GM12878 (cell line): ENCODE data around the gene PTPRS. TPM values are rescaled to one million over a fixed set of nuclear protein-coding genes. Genes with fewer than 3 reads are reported as not detected.

Source experiments
- ATAC-seq: fragments of 200-7000 bp; cut with Tn5 transposase; 3 replicates; pipeline ENCODE4 v1.9.1; 2020; ENCODE audit warnings: mild to moderate bottlenecking, moderate library complexity
- BruUV-seq: library from RNA; stranded (reverse); fragments of 400-500 nt; replicated peaks from 2 replicates; lab custom pipeline; 2021; lab: Mats Ljungman, UMichigan
- CTCF ChIA-PET: fragments of 300-600 bp; sonication (Branson Sonifier 250); formaldehyde crosslinking; extraction: SDS; loops from one replicate; lab custom pipeline; 2021; ENCODE audit warnings: inconsistent platforms; lab: Yijun Ruan, JAX
- POLR2A ChIA-PET: fragments of 350-600 bp; formaldehyde crosslinking; extraction: SDS; loops from one replicate; lab custom pipeline; 2021; ENCODE audit warnings: inconsistent platforms; lab: Charles Lee
- RAD21 ChIA-PET: fragments of 300-600 bp; sonication (Branson Sonifier 250); formaldehyde crosslinking; loops from one replicate; lab custom pipeline; 2023; ENCODE audit warnings: antibody characterized with exemption; ENCODE audit not compliant: unreplicated experiment; lab: Charles Lee
- SMC1A ChIA-PET: fragments of 300-600 bp; sonication (Branson Sonifier 250); formaldehyde crosslinking; loops from one replicate; lab custom pipeline; 2023; ENCODE audit not compliant: unreplicated experiment, uncharacterized antibody; lab: Charles Lee
- DNase-seq: peaks from one replicate; pipeline ENCODE4 v3.0.0-alpha.2; 2011; ENCODE audit warnings: low read depth, low spot score
- FAIRE-seq: peaks from 3 replicates; lab custom pipeline; 2011; peaks lifted over from hg19 to GRCh38; lab: Jason Lieb, UNC
- H2AFZ ChIP-seq: 2 replicates; pipeline ENCODE4 v1.6.0; 2011; ENCODE audit warnings: low read depth, low read length, control low read depth; ENCODE audit not compliant: control insufficient read depth
- H3K27ac ChIP-seq: 2 replicates; pipeline ENCODE4 v1.5.1; 2011; ENCODE audit warnings: control low read depth; ENCODE audit not compliant: control insufficient read depth, insufficient read depth
- H3K27me3 ChIP-seq, 2 experiments: replicated peaks in 1 of 2; 2 replicates each; pipeline versions ENCODE4 v1.6.0 to v1.6.1; 2011; ENCODE audit warnings: low read length in 1 of 2; ENCODE audit not compliant: control insufficient read depth in 2 of 2, insufficient read depth in 2 of 2
- H3K36me3 ChIP-seq, 2 experiments: 2 replicates each; pipeline ENCODE4 v1.5.1; 2011; ENCODE audit warnings: low read length in 1 of 2; ENCODE audit not compliant: control insufficient read depth in 2 of 2, insufficient read depth in 2 of 2
- H3K4me1 ChIP-seq: 2 replicates; pipeline ENCODE4 v1.6.1; 2011; ENCODE audit warnings: mild to moderate bottlenecking, low read length, moderate library complexity, mixed read lengths; ENCODE audit not compliant: control insufficient read depth, insufficient read depth
- H3K4me2 ChIP-seq: 2 replicates; pipeline ENCODE4 v1.6.0; 2011; ENCODE audit warnings: control low read depth; ENCODE audit not compliant: control insufficient read depth, insufficient read depth
- H3K4me3 ChIP-seq: fragments of 200-600 bp; sonication (generic); 2 replicates; pipeline ENCODE4 v1.5.1; 2016
- H3K79me2 ChIP-seq: 2 replicates; pipeline ENCODE4 v1.6.0; 2011; ENCODE audit warnings: low read length; ENCODE audit not compliant: control insufficient read depth, insufficient read depth
- H3K9ac ChIP-seq: 2 replicates; pipeline ENCODE4 v1.8.0; 2011; ENCODE audit warnings: low read length, control low read depth, mixed read lengths; ENCODE audit not compliant: control insufficient read depth, insufficient read depth
- H3K9me3 ChIP-seq: replicated peaks from 3 replicates; pipeline ENCODE4 v1.5.1; 2011; ENCODE audit warnings: mild to moderate bottlenecking, low read length; ENCODE audit not compliant: control insufficient read depth, insufficient read depth
- H4K20me1 ChIP-seq: 2 replicates; pipeline ENCODE4 v1.6.0; 2011; ENCODE audit not compliant: control insufficient read depth, insufficient read depth
- EP300 ChIP-seq, 2 experiments: fragments of 150-350 bp in 1 of 2; IDR thresholded peaks; 2 replicates each; pipeline ENCODE4 v1.6.1; 2011 to 2012; ENCODE audit warnings: low read depth in 2 of 2, low read length in 2 of 2, borderline replicate concordance in 1 of 2, improper control_type of control experiment in 1 of 2, inconsistent platforms in 1 of 2; ENCODE audit not compliant: control insufficient read depth in 1 of 2
- IKZF2 ChIP-seq, 2 experiments: fragments of 450-650 bp; IDR thresholded peaks; 2 replicates each; pipeline ENCODE4 v1.6.1; 2017; ENCODE audit warnings: mild to moderate bottlenecking in 2 of 2, moderate library complexity in 2 of 2
- MTA3 ChIP-seq: IDR thresholded peaks from 2 replicates; pipeline ENCODE4 v1.6.1; 2012; ENCODE audit warnings: low read length, inconsistent platforms, borderline replicate concordance
- NR2F1 ChIP-seq: fragments of 450-650 bp; conservative IDR thresholded peaks from 2 replicates; pipeline ENCODE4 v1.6.1; 2017; ENCODE audit warnings: mild to moderate bottlenecking
- RAD21 ChIP-seq: IDR thresholded peaks from 2 replicates; pipeline ENCODE4 v1.6.1; 2011; ENCODE audit warnings: mild to moderate bottlenecking, low read depth, low read length, moderate library complexity; ENCODE audit not compliant: insufficient read depth
- RUNX3 ChIP-seq: IDR thresholded peaks from 2 replicates; pipeline ENCODE4 v1.6.1; 2012; ENCODE audit warnings: low read length, inconsistent platforms
- SIN3A ChIP-seq: IDR thresholded peaks from 2 replicates; pipeline ENCODE4 v1.6.1; 2012; ENCODE audit warnings: low read depth, low read length, improper control_type of control experiment
- SMAD5 ChIP-seq: IDR thresholded peaks from 2 replicates; pipeline ENCODE4 v1.6.1; 2016; ENCODE audit warnings: antibody characterized with exemption, low read depth
- SPI1 ChIP-seq: IDR thresholded peaks from 2 replicates; pipeline ENCODE4 v1.6.1; 2011; ENCODE audit warnings: low read depth, mild to moderate bottlenecking, low read length, moderate library complexity, borderline replicate concordance; ENCODE audit not compliant: insufficient read depth
- TCF12 ChIP-seq: IDR thresholded peaks from 2 replicates; pipeline ENCODE4 v1.6.1; 2011; ENCODE audit warnings: low read depth, mild to moderate bottlenecking, low read length
- ZNF384 ChIP-seq: IDR thresholded peaks from 2 replicates; pipeline ENCODE4 v1.6.1; 2012; ENCODE audit warnings: low read depth, mild to moderate bottlenecking, low read length, improper control_type of control experiment, borderline replicate concordance
- WGBS: methylation state at CpG from one replicate; pipeline ENCODE4 v1.1.6; 2016; ENCODE audit warnings: low lambda C conversion rate; ENCODE audit not compliant: insufficient replicate concordance, insufficient coverage; ENCODE audit errors: missing lambda C conversion rate; 5-methylcytosine and 5-hydroxymethylcytosine counted together
- in situ Hi-C: fragments of 300-500 bp; cut with MboI; formaldehyde crosslinking; loops from 9 replicates; pipeline ENCODE4 v1.14.3; 2018; ENCODE audit warnings: mixed read lengths
- intact Hi-C: fragments of 100-400 bp; cut with micrococcal nuclease; formaldehyde crosslinking; loops from one replicate; pipeline ENCODE4 v1.14.2; 2022; ENCODE audit not compliant: unreplicated experiment
- polyA plus RNA-seq, 11 experiments: library from polyadenylated mRNA; depleted of rRNA in 4 of 11; unstranded in 6 of 11; stranded (reverse) in 5 of 11; fragments of >200 nt; fragmentation: Nextera tagmentation in 4 of 11; fragmentation: Illumina TruSeq in 1 of 11; extraction: Ambion mirVana in 4 of 11; extraction: Trizol in 1 of 11; gene quantifications; 1 replicate in 1 of 11; 2 replicates in 10 of 11; pipeline versions ENCODE4 v1.2.1 to v1.2.3, GENCODE V29; 2011 to 2016; ENCODE audit warnings: inconsistent platforms in 2 of 11, missing spikeins in 2 of 11, low read depth in 1 of 11
- total RNA-seq, 4 experiments: library from RNA; depleted of rRNA in 3 of 4; stranded (reverse); fragments of >200 nt in 3 of 4; fragmentation: Illumina TruSeq in 1 of 4; extraction: Trizol in 1 of 4; gene quantifications; 2 replicates each; pipeline versions ENCODE4 v1.2.1 to v1.2.3, GENCODE V29; 2013 to 2021
- TF ChIP-seq, protein P1 (sequence below): fragments of 450-650 bp; conservative IDR thresholded peaks from 2 replicates; pipeline ENCODE4 v1.6.1; 2017; ENCODE audit warnings: mild to moderate bottlenecking, moderate library complexity

PTPRS gene
- total and polyA plus RNA-seq, 10 of the 15 experiments (the other 5 are each of a cell fraction or from before 2014, with no cell fraction given): 0.09 to 32.1 (median 0.71) TPM

DNA sequence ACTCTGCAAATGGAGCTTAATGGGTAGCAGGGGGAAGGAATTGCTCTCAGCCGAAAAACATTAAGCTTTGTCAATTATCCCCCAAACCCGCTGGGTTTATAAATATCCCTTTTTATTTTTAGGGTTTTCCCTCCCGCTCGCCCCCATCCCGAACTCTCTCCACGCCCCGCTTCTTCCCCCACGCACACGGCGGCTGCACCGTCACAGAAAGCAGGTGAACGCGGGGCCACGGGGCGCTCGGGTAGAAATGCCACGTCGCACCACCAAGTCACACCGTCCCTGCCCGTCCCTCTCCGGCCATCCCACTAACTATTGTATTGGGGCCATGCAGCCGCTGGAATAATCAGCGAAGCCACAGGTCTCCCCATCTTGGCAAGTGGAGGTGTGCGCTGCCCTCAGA is 3.5 kb downstream of the PTPRS start:
- no TSS peak for BruUV-seq
- peaks cover 2 to 9% of the 10 kb centered on the region in 2 experiments; a peak in 2 of 4 replicates for H3K27me3 ChIP-seq
- TF ChIP-seq MTA3 (no peak), SMAD5 (no peak), NR2F1 (no peak)
- TF ChIP-seq, all 136 proteins: peak for 0
- RAD21 ChIA-PET: interaction anchor here (1.8 to 6.8 kb wide), 2 partner anchors 15 to 110 kb away, joined by 4 to 58 read pairs; no protein-coding TSS in a partner anchor
- SMC1A ChIA-PET: interaction anchor here (1.0 to 2.6 kb wide), 6 partner anchors 10 to 121 kb away, joined by 3 to 15 read pairs (median 4); no protein-coding TSS in a partner anchor
- Histone ChIP-seq H3K4me1 (peaks cover 23% of the 10 kb centered on the region), H3K36me3 (no peaks in the 10 kb centered on the region), H3K9me3 (no peaks in the 10 kb centered on the region), H3K4me2 (no peak overlapping the region), H3K4me3 (no peak overlapping the region), H3K79me2 (no peaks in the 10 kb centered on the region), H3K9ac (no peak overlapping the region), H3K27ac (no peak overlapping the region), H4K20me1 (no peaks in the 10 kb centered on the region), H2AFZ (no peak overlapping the region)
- WGBS: 67% methylated on average over 16 of the region's 24 CpGs
- no peak for FAIRE-seq
- in situ Hi-C loops: no loop called here
- no peak for ATAC-seq
- POLR2A ChIA-PET: interaction anchor here (1.0 to 4.2 kb wide), 3 partner anchors 9 to 60 kb away, joined by 4 to 18 read pairs (median 5); no protein-coding TSS in a partner anchor
- intact Hi-C loops: loop anchor here (10.0 kb wide), 1 partner anchor 52 kb away; no protein-coding TSS in a partner anchor
- CTCF ChIA-PET: interaction anchor here (0.6 to 8.6 kb wide), 7 partner anchors 13 to 158 kb away, joined by 3 to 62 read pairs (median 4); no protein-coding TSS in a partner anchor
- DNase-seq: no peak

DNA sequence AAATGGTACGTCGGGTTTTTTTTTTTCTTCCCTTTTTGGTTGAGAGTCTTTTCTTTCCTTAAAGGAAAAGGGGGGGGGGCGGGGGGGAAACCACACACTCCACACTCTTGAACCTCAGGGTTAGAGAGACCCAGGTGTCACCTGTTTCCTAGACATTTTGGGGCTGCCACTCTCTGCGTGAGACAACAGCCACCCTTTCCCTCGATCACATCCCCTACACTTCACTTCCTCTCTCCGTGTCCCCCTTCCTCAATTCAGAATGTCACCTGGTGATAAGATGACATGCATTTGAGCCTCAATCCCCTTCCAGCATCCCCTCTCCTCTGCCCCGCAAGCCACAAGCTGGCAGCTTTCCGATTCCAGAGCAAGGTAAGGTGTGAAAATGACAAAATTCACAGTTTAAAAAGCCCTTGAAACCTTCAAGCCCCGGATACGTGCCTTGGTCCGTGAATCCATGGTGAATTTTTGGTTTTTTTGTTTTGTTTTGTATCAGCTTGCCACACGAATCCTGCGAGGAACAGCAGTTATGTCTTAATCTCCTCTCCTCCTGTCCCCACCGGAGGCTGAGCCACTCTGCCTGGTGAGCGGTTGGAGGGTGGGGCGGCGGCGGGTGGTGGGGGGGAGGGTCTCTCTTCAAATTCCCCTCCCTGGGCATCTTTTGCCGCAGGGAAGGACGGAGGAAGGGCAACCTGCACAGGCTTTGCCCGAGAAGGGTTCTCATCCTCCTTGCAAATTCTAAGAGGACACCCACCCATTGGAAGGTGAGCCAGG is 4.2 kb downstream of the PTPRS start:
- no peak overlapping the region for H2AFZ ChIP-seq
- peaks cover 2 to 9% of the 10 kb centered on the region in 2 experiments; a peak in 2 of 4 replicates for H3K27me3 ChIP-seq
- no TSS peak for BruUV-seq
- intact Hi-C loops: loop anchor here (10.0 kb wide), 1 partner anchor 52 kb away; no protein-coding TSS in a partner anchor
- RAD21 ChIA-PET: interaction anchor here (1.8 to 6.8 kb wide), 2 partner anchors 14 to 110 kb away, joined by 4 to 58 read pairs; no protein-coding TSS in a partner anchor
- no peak overlapping the region for H3K4me2 ChIP-seq
- no peak for DNase-seq
- TF ChIP-seq TCF12: 0 out of 2 replicates have a peak, but pooled peaks have one; percentile 35
- TF ChIP-seq, protein P1, sequence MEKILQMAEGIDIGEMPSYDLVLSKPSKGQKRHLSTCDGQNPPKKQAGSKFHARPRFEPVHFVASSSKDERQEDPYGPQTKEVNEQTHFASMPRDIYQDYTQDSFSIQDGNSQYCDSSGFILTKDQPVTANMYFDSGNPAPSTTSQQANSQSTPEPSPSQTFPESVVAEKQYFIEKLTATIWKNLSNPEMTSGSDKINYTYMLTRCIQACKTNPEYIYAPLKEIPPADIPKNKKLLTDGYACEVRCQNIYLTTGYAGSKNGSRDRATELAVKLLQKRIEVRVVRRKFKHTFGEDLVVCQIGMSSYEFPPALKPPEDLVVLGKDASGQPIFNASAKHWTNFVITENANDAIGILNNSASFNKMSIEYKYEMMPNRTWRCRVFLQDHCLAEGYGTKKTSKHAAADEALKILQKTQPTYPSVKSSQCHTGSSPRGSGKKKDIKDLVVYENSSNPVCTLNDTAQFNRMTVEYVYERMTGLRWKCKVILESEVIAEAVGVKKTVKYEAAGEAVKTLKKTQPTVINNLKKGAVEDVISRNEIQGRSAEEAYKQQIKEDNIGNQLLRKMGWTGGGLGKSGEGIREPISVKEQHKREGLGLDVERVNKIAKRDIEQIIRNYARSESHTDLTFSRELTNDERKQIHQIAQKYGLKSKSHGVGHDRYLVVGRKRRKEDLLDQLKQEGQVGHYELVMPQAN: no peak
- peak in 1 of 2 experiments; percentile 35; a peak in 2 of 4 replicates for TF ChIP-seq IKZF2 (IDR thresholded peaks at IDR 0.05)
- TF ChIP-seq ZNF384: no peak
- TF ChIP-seq RAD21: no peak
- TF ChIP-seq SIN3A: no peak
- peak; percentile 32 for TF ChIP-seq RUNX3
- peak; percentile 69; the same call in 1 of the 2 replicates for TF ChIP-seq SPI1
- no peak for TF ChIP-seq EP300 (IDR thresholded peaks at IDR 0.05; ENCODE audit: borderline replicate concordance in 1 of 2, control insufficient read depth in 1 of 2, low read depth in 2 of 2, low read length in 2 of 2)
- TF ChIP-seq, all 136 proteins: peak for 4
- FAIRE-seq (no peak), ATAC-seq (no peak)
- H3K4me3 ChIP-seq: no peak overlapping the region; the same call in 1 of the 2 replicates
- 16% methylated on average over 16 of the region's 21 CpGs for WGBS
- POLR2A ChIA-PET: interaction anchor here (1.0 to 4.2 kb wide), 3 partner anchors 8 to 60 kb away, joined by 4 to 18 read pairs (median 5); no protein-coding TSS in a partner anchor
- SMC1A ChIA-PET: interaction anchor here (0.6 to 2.6 kb wide), 6 partner anchors 9 to 368 kb away, joined by 3 to 15 read pairs (median 3); no protein-coding TSS in a partner anchor
- CTCF ChIA-PET: interaction anchor here (0.6 to 8.6 kb wide), 8 partner anchors 12 to 158 kb away, joined by 3 to 62 read pairs (median 4); no protein-coding TSS in a partner anchor
- peaks cover 23% of the 10 kb centered on the region for H3K4me1 ChIP-seq
- in situ Hi-C loops: no loop called here
- no peak overlapping the region for H3K9ac ChIP-seq
- no peaks in the 10 kb centered on the region for H3K79me2 ChIP-seq
- H3K36me3 ChIP-seq: no peaks in the 10 kb centered on the region
- no peaks in the 10 kb centered on the region for H4K20me1 ChIP-seq
- no peak overlapping the region for H3K27ac ChIP-seq
- H3K9me3 ChIP-seq: no peaks in the 10 kb centered on the region
